GM23338 (cell line): ENCODE results near the gene TSPAN10. TPM values are rescaled to one million over a fixed set of nuclear protein-coding genes. Genes with fewer than 3 reads are reported as not detected.

ENCODE experiments used
- ATAC-seq: fragments of 200-7000 bp; cut with Tn5 transposase; 3 replicates; pipeline ENCODE4 v1.9.1; 2020
- DNase-seq: peaks from one replicate; pipeline ENCODE4 v3.0.0-alpha.2; 2015; ENCODE audit warnings: low spot score
- H2AFZ ChIP-seq: fragments of 200-600 bp; sonication (generic); 2 replicates; pipeline ENCODE4 v1.8.0; 2016; ENCODE audit warnings: antibody characterized with exemption, mild to moderate bottlenecking, moderate library complexity
- H3F3A ChIP-seq: fragments of 200-600 bp; sonication (generic); replicated peaks from 2 replicates; pipeline ENCODE4 v1.8.0; 2017; ENCODE audit warnings: antibody characterized with exemption, mixed run types, low read depth
- H3K27ac ChIP-seq: fragments of 200-600 bp; sonication (generic); 2 replicates; pipeline ENCODE4 v1.6.1; 2016; ENCODE audit warnings: low read depth
- H3K27me3 ChIP-seq: fragments of 200-600 bp; sonication (generic); 2 replicates; pipeline ENCODE4 v1.8.0; 2016; ENCODE audit warnings: mild to moderate bottlenecking, mixed run types, moderate library complexity; ENCODE audit not compliant: insufficient read depth
- H3K36me3 ChIP-seq: fragments of 200-600 bp; sonication (generic); 2 replicates; pipeline ENCODE4 v1.8.0; 2016; ENCODE audit warnings: mild to moderate bottlenecking; ENCODE audit not compliant: insufficient read depth
- H3K4me1 ChIP-seq: fragments of 200-600 bp; sonication (generic); 2 replicates; pipeline ENCODE4 v1.8.0; 2016; ENCODE audit warnings: mild to moderate bottlenecking, moderate library complexity; ENCODE audit not compliant: insufficient read depth
- H3K4me2 ChIP-seq: fragments of 200-600 bp; sonication (generic); 2 replicates; pipeline ENCODE4 v1.7.1; 2017; ENCODE audit warnings: mixed run types
- H3K4me3 ChIP-seq: fragments of 200-600 bp; sonication (generic); 2 replicates; pipeline ENCODE4 v1.6.1; 2016; ENCODE audit warnings: mixed run types
- H3K79me2 ChIP-seq: fragments of 200-600 bp; sonication (generic); replicated peaks from 2 replicates; pipeline ENCODE4 v1.8.0; 2017; ENCODE audit warnings: mild to moderate bottlenecking; ENCODE audit not compliant: insufficient read depth
- H3K9me2 ChIP-seq: fragments of 200-600 bp; sonication (generic); 2 replicates; pipeline ENCODE4 v1.8.0; 2017; ENCODE audit not compliant: insufficient read depth
- H4K20me1 ChIP-seq: fragments of 200-600 bp; sonication (generic); replicated peaks from 2 replicates; pipeline ENCODE4 v1.8.0; 2017; ENCODE audit warnings: mild to moderate bottlenecking; ENCODE audit not compliant: insufficient read depth
- H3K27ac Mint-ChIP-seq: 2 replicates; pipeline ENCODE4 v1.8.0; 2020; ENCODE audit warnings: inconsistent platforms, mild to moderate bottlenecking, moderate library complexity, mixed read lengths
- H3K27me3 Mint-ChIP-seq: 3 replicates; pipeline ENCODE4 v1.8.0; 2022; ENCODE audit warnings: low read depth, mild to moderate bottlenecking, moderate library complexity, mixed read lengths, inconsistent platforms; ENCODE audit not compliant: insufficient read depth, poor library complexity
- H3K36me3 Mint-ChIP-seq: 3 replicates; pipeline ENCODE4 v1.8.0; 2021; ENCODE audit warnings: low read depth, mild to moderate bottlenecking, inconsistent platforms, moderate library complexity, mixed read lengths
- H3K4me1 Mint-ChIP-seq: 3 replicates; pipeline ENCODE4 v1.8.0; 2020; ENCODE audit warnings: mild to moderate bottlenecking, inconsistent platforms, mixed read lengths
- H3K4me3 Mint-ChIP-seq: 3 replicates; pipeline ENCODE4 v1.8.0; 2021; ENCODE audit warnings: moderate library complexity, mild to moderate bottlenecking, inconsistent platforms, mixed read lengths
- H3K9me3 Mint-ChIP-seq: 3 replicates; pipeline ENCODE4 v1.8.0; 2020; ENCODE audit warnings: moderate library complexity, mild to moderate bottlenecking, inconsistent platforms, mixed read lengths
- CREB1 ChIP-seq: fragments of 250-450 bp; sonication (Bioruptor Pico); IDR thresholded peaks from 2 replicates; pipeline ENCODE4 v1.5.0; 2020; ENCODE audit warnings: low read depth, mild to moderate bottlenecking, moderate library complexity
- CTCF ChIP-seq, 2 experiments: fragments of 200-600 bp in 1 of 2; sonication (generic) in 1 of 2; conservative IDR thresholded peaks; 2 replicates each; pipeline versions ENCODE4 v1.5.1 to v1.6.1; 2016 to 2017; ENCODE audit warnings: antibody characterized with exemption in 2 of 2, low read depth in 2 of 2, mild to moderate bottlenecking in 2 of 2, moderate library complexity in 1 of 2
- ETS1 ChIP-seq: IDR thresholded peaks from 2 replicates; pipeline ENCODE4 v1.6.1; 2016; ENCODE audit warnings: antibody characterized with exemption
- EZH2 ChIP-seq: fragments of 200-600 bp; sonication (generic); IDR thresholded peaks from one replicate; pipeline ENCODE4 v1.8.0; 2017; ENCODE audit warnings: antibody characterized with exemption, mild to moderate bottlenecking, low read depth; ENCODE audit not compliant: unreplicated experiment
- EZH2phosphoT487 ChIP-seq: fragments of 200-600 bp; sonication (generic); IDR thresholded peaks from one replicate; pipeline ENCODE4 v1.8.1; 2018; ENCODE audit warnings: antibody characterized with exemption; ENCODE audit not compliant: unreplicated experiment
- JUNB ChIP-seq: IDR thresholded peaks from one replicate; pipeline ENCODE4 v1.6.1; 2016; ENCODE audit warnings: antibody characterized with exemption; ENCODE audit not compliant: unreplicated experiment
- NANOG ChIP-seq: IDR thresholded peaks from 2 replicates; pipeline ENCODE4 v1.6.1; 2016; ENCODE audit warnings: antibody characterized with exemption, borderline replicate concordance
- POLR2AphosphoS5 ChIP-seq: IDR thresholded peaks from 2 replicates; pipeline ENCODE4 v1.6.1; 2016; ENCODE audit warnings: antibody characterized with exemption, low read depth
- REST ChIP-seq: IDR thresholded peaks from one replicate; pipeline ENCODE4 v1.6.1; 2018; ENCODE audit warnings: antibody characterized with exemption; ENCODE audit not compliant: unreplicated experiment
- STAT1 ChIP-seq: IDR thresholded peaks from one replicate; pipeline ENCODE4 v1.6.1; 2016; ENCODE audit warnings: antibody characterized with exemption; ENCODE audit not compliant: unreplicated experiment
- ZNF114 ChIP-seq: fragments of 250-450 bp; sonication (Bioruptor Pico); IDR thresholded peaks from 2 replicates; pipeline ENCODE4 v1.5.0; 2020; ENCODE audit warnings: mild to moderate bottlenecking, moderate library complexity
- ZNF331 ChIP-seq: fragments of 250-450 bp; sonication (Bioruptor Pico); IDR thresholded peaks from 2 replicates; pipeline ENCODE4 v1.5.0; 2020; ENCODE audit warnings: low read depth, mild to moderate bottlenecking, moderate library complexity
- ZNF462 ChIP-seq: fragments of 250-450 bp; sonication (Bioruptor Pico); IDR thresholded peaks from 2 replicates; pipeline ENCODE4 v1.5.0; 2020; ENCODE audit warnings: mild to moderate bottlenecking, moderate library complexity
- polyA plus RNA-seq: library from polyadenylated mRNA; unstranded; fragments of >200 nt; fragmentation: Nextera tagmentation; extraction: Ambion mirVana; gene quantifications from 2 replicates; pipeline ENCODE4 v1.2.1, GENCODE V29; 2016
- total RNA-seq: library from RNA; depleted of rRNA; stranded (reverse); fragments of >200 nt; shearing (Covaris generic); gene quantifications from 2 replicates; pipeline ENCODE4 v1.2.3, GENCODE V29; 2014

The TSPAN10 gene
- total and polyA plus RNA-seq, 2 experiments from 2014 or later = 0.66 to 1.2 TPM

- Mint-ChIP-seq H3K27ac (no peak within 1 kb of the TSS), H3K4me3 (no peak within 1 kb of the TSS), H3K9me3 (no peaks in the 10 kb centered on the region), H3K4me1 (peaks cover 8% of the 10 kb centered on the region), H3K27me3 (peaks cover 13% of the 10 kb centered on the region), H3K36me3 (no peaks in the 10 kb centered on the region)
- H2AFZ ChIP-seq = no peak within 1 kb of the TSS
- no peak within 1 kb of the TSS for H3K27ac ChIP-seq
- H3K4me3 ChIP-seq = no peak within 1 kb of the TSS
- H3K79me2 ChIP-seq = no peaks in the 10 kb centered on the region
- ATAC-seq = no peak
- H3K36me3 ChIP-seq = no peaks in the 10 kb centered on the region
- TF ChIP-seq ZNF114 (CRISPR knock-in tag) (no peak), JUNB (no peak), CTCF (conservative IDR thresholded peaks at IDR 0.05; ENCODE audit: low read depth in 2 of 2) (no peak), ZNF331 (no peak), REST (no peak), POLR2AphosphoS5 (no peak), ETS1 (no peak), EZH2phosphoT487 (no peak), STAT1 (no peak), ZNF462 (CRISPR knock-in tag) (no peak), NANOG (no peak), EZH2 (no peak), CREB1 (CRISPR knock-in tag) (no peak)
- no peak for DNase-seq
- no peaks in the 10 kb centered on the region for H3K9me2 ChIP-seq
- no peak within 1 kb of the TSS for H3K4me2 ChIP-seq
- peaks cover 13% of the 10 kb centered on the region for H3K4me1 ChIP-seq
- H3F3A ChIP-seq = no peaks in the 10 kb centered on the region
- no peaks in the 10 kb centered on the region for H4K20me1 ChIP-seq
- H3K27me3 ChIP-seq = no peaks in the 10 kb centered on the region
These were observed 19.2 kb downstream of the TSPAN10 start, which contains the start of gene PDE6G for GRCh38 chr17:81656118-81656743. Gene PDE6G (minus strand): TSS chr17:81656542. CDS start chr17:81653305, 3,237 bp downstream.
